Islet of Langerhans (tissue), 1 donor: ENCODE data around the gene CPLX3.

Experiments
- FAIRE-seq: peaks from one replicate; lab custom pipeline; 2011; peaks lifted over from hg19 to GRCh38; lab: Jason Lieb, UNC

Gene CPLX3

DNA sequence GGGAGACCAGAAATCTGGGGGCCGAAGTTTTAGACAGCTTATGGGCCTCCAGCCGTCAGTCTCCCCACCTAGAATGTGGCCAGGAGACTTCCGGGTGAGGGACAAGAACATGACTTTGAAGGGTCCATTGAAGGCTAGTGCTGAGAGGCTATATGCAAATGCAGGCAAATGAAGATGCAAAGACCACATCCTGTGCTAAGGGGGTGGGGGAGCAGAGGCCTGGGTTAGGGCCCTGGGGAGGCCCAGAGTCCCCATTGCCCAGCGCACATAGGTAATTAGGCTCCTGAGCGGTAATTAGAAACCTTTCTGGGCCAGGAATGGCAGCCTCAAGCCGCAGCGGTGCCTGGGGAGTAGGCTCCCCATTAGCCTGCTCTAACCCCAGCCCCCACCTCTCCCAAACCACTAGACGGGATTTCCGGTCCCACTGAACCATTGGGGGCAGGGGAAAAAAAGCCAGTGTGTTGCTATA is 37.7 kb upstream of the CPLX3 start:
- FAIRE-seq: no peak

GRCh38 chr15:74789171-74789631 is 37.2 kb upstream of the CPLX3 start:
- no peak for FAIRE-seq

DNA sequence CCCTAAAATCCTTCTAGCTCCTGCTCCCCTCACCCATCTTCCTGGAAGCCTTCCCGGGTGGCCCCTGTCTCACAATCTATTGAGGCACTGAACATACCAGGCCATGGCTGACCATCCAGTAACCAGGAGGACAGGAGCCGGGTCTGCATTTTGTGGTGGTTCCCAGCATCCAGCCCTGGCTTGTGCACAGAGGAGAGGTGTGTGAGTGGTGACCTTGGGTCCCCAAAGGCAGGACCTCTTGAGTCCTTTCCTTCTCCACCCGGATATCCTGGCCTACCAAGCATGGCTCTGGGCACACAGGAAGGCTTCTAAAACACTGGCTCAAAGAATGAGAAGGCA is 36.7 kb upstream of the CPLX3 start:
- FAIRE-seq: no peak

DNA sequence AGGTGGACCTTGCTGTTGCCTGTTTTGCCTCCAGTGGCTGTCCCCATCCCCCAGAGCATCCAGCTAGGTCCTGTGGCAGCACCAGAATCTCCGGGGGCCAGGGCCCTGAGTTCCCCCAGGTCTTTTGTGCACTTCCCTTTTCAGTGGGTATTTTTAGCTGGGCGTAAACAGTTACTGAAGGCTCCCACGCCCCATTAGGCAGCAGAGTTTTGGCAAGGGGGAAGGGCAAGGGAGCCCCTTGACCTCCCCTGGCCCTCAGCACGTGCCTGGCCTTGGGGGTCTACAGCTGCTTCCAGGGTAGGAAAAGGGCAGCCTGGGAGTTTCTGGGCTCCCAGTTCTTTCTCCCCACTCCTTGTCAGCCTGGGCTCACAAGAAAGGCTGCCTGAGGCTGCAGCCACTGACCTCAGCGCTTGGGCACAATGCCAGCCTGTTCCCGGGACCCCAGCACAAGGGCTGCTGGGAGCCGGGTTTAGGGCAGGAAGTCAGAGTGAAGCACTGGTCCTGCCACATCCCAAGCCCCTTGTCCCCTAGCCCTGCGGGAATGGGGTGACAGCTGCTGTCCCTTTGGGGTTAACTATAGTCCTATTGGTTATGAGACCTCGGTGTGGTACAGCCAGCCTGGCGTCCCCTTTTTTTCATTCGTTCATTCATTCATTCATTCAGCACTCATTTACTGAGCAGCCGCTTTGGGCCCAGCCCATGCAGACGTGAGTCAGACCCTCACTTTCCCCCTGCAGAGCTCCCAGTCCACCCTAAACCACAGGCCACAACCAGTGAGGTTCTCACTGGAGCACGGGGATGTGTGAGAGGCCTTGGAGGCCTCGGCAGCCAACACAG is 36.1 kb upstream of the CPLX3 start:
- FAIRE-seq: no peak

- FAIRE-seq: no peak
Measured at GRCh38 chr15:74791007-74791406, 35.4 kb upstream of the CPLX3 start.

- FAIRE-seq: no peak
Measured at GRCh38 chr15:74791667-74792066, 34.8 kb upstream of the CPLX3 start.

- no peak for FAIRE-seq
Measured at GRCh38 chr15:74792227-74793016, 34.0 kb upstream of the CPLX3 start.

GRCh38 chr15:74793135-74794028 is 33.0 kb upstream of the CPLX3 start:
- FAIRE-seq: no peak

DNA sequence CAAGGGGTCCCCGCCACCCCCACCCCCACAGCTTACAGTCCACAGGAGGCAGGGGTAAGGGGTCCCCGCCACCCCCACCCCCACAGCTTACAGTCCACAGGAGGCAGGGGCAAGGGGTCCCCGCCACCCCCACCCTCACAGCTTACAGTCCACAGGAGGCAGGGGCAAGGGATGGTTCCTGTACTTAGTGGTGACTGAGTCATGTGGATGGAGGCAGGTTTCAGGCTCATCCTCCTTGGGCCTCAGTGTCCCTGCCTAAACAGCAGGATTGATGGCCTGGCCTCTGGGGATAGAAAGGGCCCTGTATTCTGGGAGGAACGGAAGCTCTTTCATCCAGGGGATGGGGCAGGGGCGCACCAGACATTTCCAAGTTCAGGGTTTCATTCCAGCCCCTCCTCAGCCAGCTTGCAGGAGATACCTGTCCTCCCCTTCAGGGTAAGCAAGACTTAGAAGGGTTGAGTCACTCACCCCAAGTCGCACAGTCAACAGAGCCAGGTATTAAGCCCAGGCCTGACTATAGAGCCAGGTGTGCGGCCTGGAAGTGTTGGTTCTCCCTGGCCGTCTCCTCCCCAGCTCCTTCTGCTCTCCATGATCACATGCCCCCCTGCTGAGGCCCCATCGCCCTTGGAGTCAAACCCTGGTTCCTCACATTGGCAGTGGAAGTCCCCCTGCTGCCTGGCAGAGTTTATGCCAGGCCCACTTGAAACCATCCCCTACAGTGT is 32.0 kb upstream of the CPLX3 start:
- no peak for FAIRE-seq

DNA sequence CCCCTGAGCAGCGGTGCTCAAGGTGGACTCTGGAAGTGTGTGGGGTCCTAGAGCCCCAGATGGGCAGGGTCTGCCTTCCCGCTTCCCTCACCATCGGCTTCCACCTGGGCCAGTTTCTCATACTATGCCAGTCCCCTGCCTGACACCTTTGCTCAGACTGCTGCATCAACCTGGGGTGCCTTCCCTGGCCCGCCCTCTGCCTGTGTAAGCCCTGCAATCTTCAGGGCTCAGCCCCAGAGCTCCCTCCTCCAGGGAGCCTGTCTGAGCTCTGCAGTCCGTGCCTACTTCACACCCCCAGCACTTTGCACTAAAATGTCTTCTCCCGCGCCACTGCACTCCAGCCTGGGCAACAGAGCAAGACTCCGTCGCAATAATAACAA is 31.5 kb upstream of the CPLX3 start:
- no peak for FAIRE-seq

DNA sequence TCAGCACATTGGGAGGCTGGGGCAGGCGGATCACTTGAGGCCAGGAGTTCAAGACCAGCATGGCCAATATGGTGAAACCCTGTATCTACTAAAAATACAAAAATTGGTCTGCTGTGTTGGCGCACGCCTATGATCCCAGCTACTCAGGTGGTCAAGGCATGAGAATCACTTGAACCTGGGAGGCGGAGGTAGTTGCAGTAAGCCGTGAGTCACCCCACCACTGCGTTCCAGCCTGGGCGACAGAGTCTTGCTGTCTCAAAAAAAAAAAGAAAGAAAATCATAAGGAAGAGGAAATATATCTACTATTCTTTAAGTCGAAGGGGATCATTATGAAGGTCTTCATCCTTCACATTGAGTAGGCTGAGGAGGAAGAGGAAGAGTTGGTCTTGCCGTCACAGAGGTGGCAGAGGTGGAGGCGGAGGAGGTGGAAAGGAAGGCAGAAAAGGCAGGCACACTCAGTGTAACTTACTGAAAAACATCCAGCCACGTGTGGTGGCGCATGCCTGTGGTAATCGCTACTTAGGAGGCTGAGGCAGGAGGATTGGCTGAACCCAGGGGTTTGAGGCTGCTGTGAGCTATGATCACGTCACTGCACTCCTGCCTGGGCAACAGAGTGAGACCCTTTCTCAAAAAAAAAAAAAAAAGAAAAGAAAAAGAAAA is 30.3 kb upstream of the CPLX3 start:
- FAIRE-seq: no peak

DNA sequence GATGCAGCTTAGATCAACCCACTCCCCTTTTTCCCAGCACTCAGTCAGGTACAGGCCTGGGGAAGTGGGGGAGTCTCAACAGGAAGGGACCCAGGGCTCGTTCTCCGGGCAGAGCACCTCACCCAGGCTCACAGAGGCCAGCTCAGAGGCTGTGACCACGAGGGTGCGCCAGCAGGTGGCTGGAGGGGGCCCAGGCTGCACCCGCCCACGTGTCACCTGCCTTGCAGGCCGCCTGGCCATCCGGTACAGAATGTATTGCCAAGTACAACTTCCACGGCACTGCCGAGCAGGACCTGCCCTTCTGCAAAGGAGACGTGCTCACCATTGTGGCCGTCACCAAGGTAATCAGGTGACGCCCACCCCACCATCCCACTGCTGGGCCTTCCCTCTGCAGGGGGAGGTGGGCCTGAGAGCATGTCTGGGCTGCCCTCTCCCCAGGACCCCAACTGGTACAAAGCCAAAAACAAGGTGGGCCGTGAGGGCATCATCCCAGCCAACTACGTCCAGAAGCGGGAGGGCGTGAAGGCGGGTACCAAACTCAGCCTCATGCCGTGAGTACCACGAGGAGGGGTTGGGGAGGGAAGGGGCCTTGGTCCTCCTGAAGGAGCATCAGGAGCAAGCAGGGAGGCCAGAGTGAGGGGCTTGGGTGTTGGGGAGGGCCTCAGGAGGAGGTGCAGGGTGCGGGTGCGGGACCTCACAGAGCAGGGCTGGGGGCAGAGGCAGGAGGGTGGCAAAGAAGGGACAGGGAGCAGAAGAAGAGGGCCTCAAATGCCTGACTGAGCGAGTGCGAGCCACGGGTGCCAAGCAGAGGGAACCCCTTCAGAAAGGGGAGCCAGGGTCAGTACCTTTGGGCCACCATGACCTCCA is 27.8 kb upstream of the CPLX3 start:
- FAIRE-seq: no peak

GRCh38 chr15:74799255-74799855 is 27.1 kb upstream of the CPLX3 start:
- no peak for FAIRE-seq

DNA sequence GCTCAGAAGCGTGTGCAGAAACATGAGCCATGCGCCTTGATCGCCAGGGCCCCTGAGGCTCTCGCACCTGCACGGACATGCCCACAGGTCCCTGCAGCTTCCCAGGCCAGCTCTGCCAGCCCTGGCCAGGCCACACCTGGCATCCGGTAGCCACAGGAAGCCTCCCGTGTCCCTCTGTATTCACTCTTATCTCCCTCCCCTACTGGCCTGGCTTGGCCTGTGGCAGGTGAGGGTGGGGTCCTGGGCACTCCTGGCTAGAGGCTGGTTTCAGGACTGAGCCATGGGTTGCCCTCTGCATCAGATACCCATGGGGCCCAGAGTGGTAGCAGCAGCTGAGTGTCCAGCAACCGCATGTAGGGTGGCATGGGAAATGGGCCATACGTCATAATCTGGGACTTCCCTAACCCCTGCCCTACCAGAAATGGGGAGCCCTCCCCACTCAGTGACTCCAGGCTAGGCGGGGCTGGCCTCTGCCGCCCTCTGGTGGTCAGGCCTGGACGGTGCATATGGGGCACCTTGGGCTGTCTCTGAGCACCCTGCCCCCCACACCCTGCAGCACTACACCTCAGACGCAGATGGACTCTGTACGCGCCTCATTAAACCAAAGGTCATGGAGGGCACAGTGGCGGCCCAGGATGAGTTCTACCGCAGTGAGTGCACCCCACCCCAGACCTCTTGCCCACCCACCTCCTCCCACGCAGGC is 26.4 kb upstream of the CPLX3 start:
- FAIRE-seq: no peak

DNA sequence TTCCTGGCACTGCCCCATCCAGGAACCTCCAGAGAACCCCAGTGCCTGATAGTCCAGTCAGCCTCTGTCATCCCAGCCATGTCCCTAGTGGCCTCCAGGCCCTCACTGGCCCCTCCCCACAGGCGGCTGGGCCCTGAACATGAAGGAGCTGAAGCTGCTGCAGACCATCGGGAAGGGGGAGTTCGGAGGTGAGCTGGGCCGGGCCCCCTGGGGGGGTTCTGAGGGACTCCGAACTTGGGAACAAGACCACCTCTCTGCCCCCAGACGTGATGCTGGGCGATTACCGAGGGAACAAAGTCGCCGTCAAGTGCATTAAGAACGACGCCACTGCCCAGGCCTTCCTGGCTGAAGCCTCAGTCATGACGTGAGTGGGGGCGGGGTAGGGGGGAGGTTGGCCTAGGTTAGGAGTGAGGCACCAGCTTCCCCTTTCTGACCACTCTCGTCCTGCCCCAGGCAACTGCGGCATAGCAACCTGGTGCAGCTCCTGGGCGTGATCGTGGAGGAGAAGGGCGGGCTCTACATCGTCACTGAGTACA is 25.8 kb upstream of the CPLX3 start:
- no peak for FAIRE-seq

- no peak for FAIRE-seq
Measured at GRCh38 chr15:74801311-74801997, 25.0 kb upstream of the CPLX3 start.

- no peak for FAIRE-seq
Measured at GRCh38 chr15:74802290-74802689, 24.1 kb upstream of the CPLX3 start.

DNA sequence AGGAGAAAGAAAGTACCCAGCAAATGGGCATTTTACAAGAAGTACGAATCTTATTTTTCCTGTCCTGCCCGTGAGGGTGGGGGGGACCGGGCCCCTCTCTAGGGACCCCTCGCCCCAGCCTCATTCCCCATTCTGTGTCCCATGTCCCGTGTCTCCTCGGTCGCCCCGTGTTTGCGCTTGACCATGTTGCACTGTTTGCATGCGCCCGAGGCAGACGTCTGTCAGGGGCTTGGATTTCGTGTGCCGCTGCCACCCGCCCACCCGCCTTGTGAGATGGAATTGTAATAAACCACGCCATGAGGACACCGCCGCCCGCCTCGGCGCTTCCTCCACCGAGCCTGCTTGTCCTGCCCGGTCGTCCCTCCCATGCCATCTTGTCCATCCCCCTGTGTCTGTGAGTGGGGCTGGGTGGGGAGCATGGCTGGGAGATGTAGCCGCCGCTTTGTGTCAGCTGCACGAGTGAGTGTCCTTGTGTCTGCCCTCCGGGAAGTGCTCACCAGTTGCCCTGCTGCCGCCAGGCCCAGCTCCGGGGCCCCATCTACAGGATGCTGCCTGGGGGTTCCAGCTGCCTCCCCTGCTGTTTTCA is 23.5 kb upstream of the CPLX3 start:
- FAIRE-seq: no peak
